Endodermal cell (in vitro differentiated cells): Measurements from ENCODE around the gene DENND4C. TPM values are rescaled to one million over a fixed set of nuclear protein-coding genes. Genes with fewer than 3 reads are reported as not detected.
"Not testable (repeated sequence)": the region's sequence is repeated elsewhere in the genome, so short reads cannot be mapped to it uniquely, and the experiment has no call there.

ENCODE experiments used
- DNase-seq: peaks from one replicate; pipeline ENCODE4 v3.0.0-alpha.2; 2017
- H3K27ac ChIP-seq: 2 replicates; pipeline ENCODE4 v1.5.1; 2013; ENCODE audit warnings: mild to moderate bottlenecking, low read depth, low read length, moderate library complexity
- H3K27me3 ChIP-seq: 2 replicates; pipeline ENCODE4 v1.6.1; 2013; ENCODE audit warnings: mild to moderate bottlenecking, low read length, moderate library complexity; ENCODE audit not compliant: insufficient read depth, control insufficient read depth, poor library complexity, severe bottlenecking
- H3K36me3 ChIP-seq: 2 replicates; pipeline ENCODE4 v1.7.0; 2013; ENCODE audit warnings: mild to moderate bottlenecking, low read length, moderate library complexity; ENCODE audit not compliant: control insufficient read depth, insufficient read depth
- H3K4me1 ChIP-seq: one replicate; pipeline ENCODE4 v1.7.0; 2013; ENCODE audit warnings: low read length; ENCODE audit not compliant: control insufficient read depth, insufficient read depth
- H3K4me3 ChIP-seq: 2 replicates; pipeline ENCODE4 v1.5.1; 2013; ENCODE audit warnings: mild to moderate bottlenecking, low read length, moderate library complexity
- H3K9ac ChIP-seq: 2 replicates; pipeline ENCODE4 v1.6.1; 2013; ENCODE audit warnings: mild to moderate bottlenecking, low read length, moderate library complexity; ENCODE audit not compliant: poor library complexity, severe bottlenecking; ENCODE audit errors: extremely low read depth
- H3K9me3 ChIP-seq: 2 replicates; pipeline ENCODE4 v1.6.1; 2013; ENCODE audit warnings: mild to moderate bottlenecking, low read length, moderate library complexity; ENCODE audit not compliant: control insufficient read depth
- H3K27ac Mint-ChIP-seq: 2 replicates; pipeline ENCODE4 v1.8.0; 2020; ENCODE audit warnings: mixed read lengths
- H3K27me3 Mint-ChIP-seq: 2 replicates; pipeline ENCODE4 v1.8.0; 2021; ENCODE audit warnings: mild to moderate bottlenecking, mixed read lengths; ENCODE audit not compliant: insufficient read depth
- H3K36me3 Mint-ChIP-seq: 2 replicates; pipeline ENCODE4 v1.8.0; 2020; ENCODE audit warnings: low read depth, mixed read lengths
- H3K4me1 Mint-ChIP-seq: 2 replicates; pipeline ENCODE4 v1.8.0; 2020; ENCODE audit warnings: mixed read lengths
- H3K4me3 Mint-ChIP-seq: 2 replicates; pipeline ENCODE4 v1.8.0; 2020; ENCODE audit warnings: mild to moderate bottlenecking, moderate library complexity, mixed read lengths
- H3K9me3 Mint-ChIP-seq: 2 replicates; pipeline ENCODE4 v1.8.0; 2020; ENCODE audit warnings: mild to moderate bottlenecking, mixed read lengths
- CTCF ChIP-seq: fragments of 200-600 bp; sonication (generic); conservative IDR thresholded peaks from 2 replicates; pipeline ENCODE4 v1.5.0; 2021; ENCODE audit warnings: antibody characterized with exemption, mild to moderate bottlenecking
- WGBS, 2 experiments: methylation state at CpG; one replicate each; pipeline versions ENCODE4 v1.1.5 to v1.1.7; 2013; ENCODE audit warnings: missing lambda C conversion rate in 2 of 2, mixed read lengths in 1 of 2; ENCODE audit not compliant: insufficient coverage in 1 of 2, insufficient read length in 1 of 2; 5-methylcytosine and 5-hydroxymethylcytosine counted together
- total RNA-seq, 2 donors: library from RNA; stranded (reverse); fragmentation: NEBNext Ultra II Directional in 1 of 2; extraction: Animal tissue kit (Norgen Biotek cat#: 25700) in 1 of 2; gene quantifications; 2 replicates in 1 of 2; 3 replicates in 1 of 2; pipeline ENCODE4 v1.2.1, GENCODE V29; 2021

DENND4C gene
- total RNA-seq, 2 donors from 2014 or later, result 25.4 to 27.2 TPM

- Mint-ChIP-seq H3K4me1 (peaks cover 12% of the 10 kb centered on the region), H3K27me3 (peaks cover 29% of the 10 kb centered on the region), H3K27ac (no peak overlapping the region), H3K4me3 (no peak overlapping the region), H3K9me3 (no peaks in the 10 kb centered on the region), H3K36me3 (no peaks in the 10 kb centered on the region)
- WGBS, 2 experiments, result 88% methylated on average over 2 of the region's 2 CpGs; no CpG with 5 or more reads in 1 of the 2 experiments
- Histone ChIP-seq H3K9ac (no peak overlapping the region), H3K27me3 (peaks cover 15% of the 10 kb centered on the region), H3K36me3 (no peaks in the 10 kb centered on the region), H3K27ac (no peak overlapping the region), H3K9me3 (no peaks in the 10 kb centered on the region), H3K4me1 (no peaks in the 10 kb centered on the region), H3K4me3 (no peak overlapping the region)
- TF ChIP-seq CTCF, result no peak
- DNase-seq, result no peak
Observed at GRCh38 chr9:19410594-19410993, 180.1 kb downstream of the DENND4C start.

- H3K27ac Mint-ChIP-seq, result no peak overlapping the region
- H3K27me3 Mint-ChIP-seq, result peaks cover 29% of the 10 kb centered on the region
- no peak overlapping the region for H3K9ac ChIP-seq
- no peaks in the 10 kb centered on the region for H3K36me3 Mint-ChIP-seq
- H3K4me1 ChIP-seq, result no peaks in the 10 kb centered on the region
- TF ChIP-seq CTCF, result no peak
- no peak overlapping the region for H3K4me3 Mint-ChIP-seq
- no peaks in the 10 kb centered on the region for H3K9me3 Mint-ChIP-seq
- H3K27me3 ChIP-seq, result peaks cover 15% of the 10 kb centered on the region
- H3K36me3 ChIP-seq, result no peaks in the 10 kb centered on the region
- H3K27ac ChIP-seq, result no peak overlapping the region
- DNase-seq, result no peak
- WGBS, 2 experiments, result 89 to 94% methylated on average over 6 to 8 of the region's 8 CpGs
- H3K4me3 ChIP-seq, result no peak overlapping the region
- no peaks in the 10 kb centered on the region for H3K9me3 ChIP-seq
- peaks cover 12% of the 10 kb centered on the region for H3K4me1 Mint-ChIP-seq
Observed at GRCh38 chr9:19411316-19411715, 180.8 kb downstream of the DENND4C start.

- WGBS, 2 experiments, result 91 to 96% methylated on average over 2 to 3 of the region's 3 CpGs
- H3K4me1 Mint-ChIP-seq, result peaks cover 12% of the 10 kb centered on the region
- H3K27ac Mint-ChIP-seq, result not testable (repeated sequence)
Observed at GRCh38 chr9:19413456-19413855, 183.0 kb downstream of the DENND4C start.

GRCh38 chr9:19416143-19416542, 185.7 kb downstream of the DENND4C start:
- 100% methylated on average over 2 of the region's 2 CpGs; no CpG with 5 or more reads in 1 of the 2 experiments for WGBS, 2 experiments
- Histone ChIP-seq H3K9me3 (no peaks in the 10 kb centered on the region), H3K27ac (no peak overlapping the region), H3K36me3 (no peaks in the 10 kb centered on the region), H3K9ac (no peak overlapping the region), H3K4me1 (no peaks in the 10 kb centered on the region), H3K4me3 (no peak overlapping the region), H3K27me3 (no peaks in the 10 kb centered on the region)
- no peak for DNase-seq
- TF ChIP-seq CTCF, result no peak
- Mint-ChIP-seq H3K9me3 (no peaks in the 10 kb centered on the region), H3K27ac (no peak overlapping the region), H3K4me1 (peaks cover 4% of the 10 kb centered on the region), H3K27me3 (no peaks in the 10 kb centered on the region), H3K36me3 (no peaks in the 10 kb centered on the region), H3K4me3 (no peak overlapping the region)

More at GRCh38 chr9:19413456-19413855, 183.0 kb downstream of the DENND4C start:
- not testable (repeated sequence) for H3K27ac ChIP-seq, H3K27me3 ChIP-seq, DNase-seq, H3K9me3 Mint-ChIP-seq, H3K36me3 Mint-ChIP-seq, H3K9me3 ChIP-seq, H3K4me3 Mint-ChIP-seq, H3K4me1 ChIP-seq, H3K4me3 ChIP-seq, H3K9ac ChIP-seq, H3K36me3 ChIP-seq
- peaks cover 11% of the 10 kb centered on the region for H3K27me3 Mint-ChIP-seq
